Activated CD4-positive, alpha-beta T cell treated with anti-CD3 and anti-CD28 coated beads, Interleukin-2, amount 10 ng/mL, durations not matched to agents 7 days and 5 days (primary cell): Measurements from ENCODE around the gene COX7B. TPM values are rescaled to one million over a fixed set of nuclear protein-coding genes. Genes with fewer than 3 reads are reported as not detected.
"Not testable (repeated sequence)": the region's sequence is repeated elsewhere in the genome, so short reads cannot be mapped to it uniquely, and the experiment has no call there.

Experiments
- CTCF ChIA-PET: fragments of 350-600 bp; sonication (Branson Sonifier 250); formaldehyde crosslinking; loops from one replicate; lab custom pipeline; 2021; ENCODE audit warnings: antibody characterized with exemption; lab: Charles Lee
- POLR2A ChIA-PET: fragments of 350-600 bp; sonication (Branson Sonifier 250); formaldehyde crosslinking; loops from one replicate; lab custom pipeline; 2021; ENCODE audit warnings: antibody characterized with exemption; lab: Charles Lee
- DNase-seq: peaks from one replicate; pipeline ENCODE4 v3.0.0-alpha.2; 2020
- H3K27ac Mint-ChIP-seq: one replicate; pipeline ENCODE4 v1.8.0; 2021; ENCODE audit warnings: mild to moderate bottlenecking, moderate library complexity, mixed read lengths
- H3K27me3 Mint-ChIP-seq: one replicate; pipeline ENCODE4 v1.8.0; 2021; ENCODE audit warnings: mixed read lengths
- H3K36me3 Mint-ChIP-seq: one replicate; pipeline ENCODE4 v1.8.0; 2021; ENCODE audit warnings: low read depth, mixed read lengths
- H3K4me1 Mint-ChIP-seq: one replicate; pipeline ENCODE4 v1.8.0; 2021; ENCODE audit warnings: mixed read lengths
- H3K4me3 Mint-ChIP-seq: one replicate; pipeline ENCODE4 v1.8.0; 2021; ENCODE audit warnings: mild to moderate bottlenecking, moderate library complexity, mixed read lengths
- H3K9me3 Mint-ChIP-seq: one replicate; pipeline ENCODE4 v1.8.0; 2021; ENCODE audit warnings: mixed read lengths
- total RNA-seq, 2 experiments: library from RNA; stranded (reverse); gene quantifications; one replicate each; pipeline ENCODE4 v1.2.3, GENCODE V29; 2021

COX7B gene
- total RNA-seq: 100 to 1,000 TPM; 244 to 298 TPM

GRCh38 chrX:77899081-77899828 lies at the start of gene COX7B:
Gene COX7B, plus strand, starts transcription at chrX:77899468. Its CDS starts 86 bp downstream, at chrX:77899554.
- ChIA-PET POLR2A (interaction anchor here (0.6 kb wide), 1 partner anchor 1289 kb away, joined by 3 read pairs; no protein-coding TSS in a partner anchor), CTCF (interaction anchor here (0.6 to 3.9 kb wide), 9 partner anchors 12 to 451 kb away, joined by 3 to 44 read pairs (median 5); partner anchors contain the start of gene ATP7A)
- H3K9me3 Mint-ChIP-seq: no peaks in the 10 kb centered on the region
- H3K27me3 Mint-ChIP-seq: no peaks in the 10 kb centered on the region
- peak within 1 kb of the TSS; percentile 94 for H3K27ac Mint-ChIP-seq
- peak within 1 kb of the TSS; percentile 90 for H3K4me3 Mint-ChIP-seq
- H3K36me3 Mint-ChIP-seq: peaks cover 20% of the 10 kb centered on the region
- peaks cover 22% of the 10 kb centered on the region for H3K4me1 Mint-ChIP-seq
- DNase-seq: peak; percentile 83

DNA sequence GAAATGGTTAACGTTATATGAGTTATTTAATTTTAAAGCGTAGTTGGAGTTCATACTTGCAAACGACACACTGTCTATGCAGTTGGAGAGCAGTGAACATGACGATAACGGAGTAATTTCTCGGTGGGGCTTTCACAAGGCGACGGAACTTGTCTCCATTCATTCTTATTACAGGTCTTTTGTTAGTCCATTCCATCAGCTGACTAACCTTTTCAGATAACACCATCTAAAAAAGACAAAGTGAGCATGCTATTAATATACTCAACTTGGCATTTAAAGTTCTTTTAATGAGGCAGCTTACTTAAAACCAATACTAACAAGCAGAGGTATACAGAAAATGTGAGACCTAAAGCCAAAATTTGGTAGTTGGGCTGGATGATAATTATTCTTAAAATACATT lies 23.9 kb upstream of the COX7B start:
- POLR2A ChIA-PET: no interaction called here
- H3K4me3 Mint-ChIP-seq: no peak overlapping the region
- H3K4me1 Mint-ChIP-seq: peaks cover 4% of the 10 kb centered on the region
- H3K9me3 Mint-ChIP-seq: no peaks in the 10 kb centered on the region
- no peaks in the 10 kb centered on the region for H3K27me3 Mint-ChIP-seq
- no peak overlapping the region for H3K27ac Mint-ChIP-seq
- no peak for DNase-seq
- H3K36me3 Mint-ChIP-seq: peaks cover 17% of the 10 kb centered on the region
- CTCF ChIA-PET: no interaction called here

GRCh38 chrX:77881418-77881817 lies 17.9 kb upstream of the COX7B start:
- H3K27ac Mint-ChIP-seq, H3K36me3 Mint-ChIP-seq, DNase-seq, H3K9me3 Mint-ChIP-seq, H3K4me1 Mint-ChIP-seq, H3K4me3 Mint-ChIP-seq, CTCF ChIA-PET, H3K27me3 Mint-ChIP-seq, POLR2A ChIA-PET: not testable (repeated sequence)

- Mint-ChIP-seq H3K4me3 (peak overlapping the region; percentile 95), H3K4me1 (peaks cover 22% of the 10 kb centered on the region), H3K9me3 (no peaks in the 10 kb centered on the region), H3K27ac (peak overlapping the region; percentile 48), H3K27me3 (no peaks in the 10 kb centered on the region), H3K36me3 (peaks cover 14% of the 10 kb centered on the region)
- ChIA-PET POLR2A (no interaction called here), CTCF (interaction anchor here (0.7 kb wide), 1 partner anchor 19 kb away, joined by 3 read pairs; no protein-coding TSS in a partner anchor)
- DNase-seq: no peak
Observed at GRCh38 chrX:77892887-77893286, 6.4 kb upstream of the COX7B start.

DNA sequence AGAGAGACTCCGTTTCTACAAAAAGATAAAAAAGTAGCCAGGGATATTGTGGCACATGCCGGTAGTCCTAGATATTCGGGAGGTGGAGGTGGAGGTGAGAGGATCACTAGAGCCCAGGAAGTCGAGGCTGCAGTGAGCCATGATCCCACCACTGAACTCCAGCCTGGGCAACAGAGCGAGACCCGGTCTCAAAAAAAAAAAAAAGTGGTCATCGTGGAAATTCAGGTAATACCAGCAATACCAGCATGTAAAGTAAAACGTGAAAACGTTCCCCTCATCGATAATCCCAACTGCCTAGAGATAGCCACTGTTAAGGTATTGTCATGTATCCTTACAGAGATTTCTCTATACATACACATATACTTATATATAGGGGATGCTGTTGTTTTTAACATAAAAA lies 5.6 kb upstream of the COX7B start:
- peaks cover 22% of the 10 kb centered on the region for H3K4me1 Mint-ChIP-seq
- no peak for DNase-seq

DNA sequence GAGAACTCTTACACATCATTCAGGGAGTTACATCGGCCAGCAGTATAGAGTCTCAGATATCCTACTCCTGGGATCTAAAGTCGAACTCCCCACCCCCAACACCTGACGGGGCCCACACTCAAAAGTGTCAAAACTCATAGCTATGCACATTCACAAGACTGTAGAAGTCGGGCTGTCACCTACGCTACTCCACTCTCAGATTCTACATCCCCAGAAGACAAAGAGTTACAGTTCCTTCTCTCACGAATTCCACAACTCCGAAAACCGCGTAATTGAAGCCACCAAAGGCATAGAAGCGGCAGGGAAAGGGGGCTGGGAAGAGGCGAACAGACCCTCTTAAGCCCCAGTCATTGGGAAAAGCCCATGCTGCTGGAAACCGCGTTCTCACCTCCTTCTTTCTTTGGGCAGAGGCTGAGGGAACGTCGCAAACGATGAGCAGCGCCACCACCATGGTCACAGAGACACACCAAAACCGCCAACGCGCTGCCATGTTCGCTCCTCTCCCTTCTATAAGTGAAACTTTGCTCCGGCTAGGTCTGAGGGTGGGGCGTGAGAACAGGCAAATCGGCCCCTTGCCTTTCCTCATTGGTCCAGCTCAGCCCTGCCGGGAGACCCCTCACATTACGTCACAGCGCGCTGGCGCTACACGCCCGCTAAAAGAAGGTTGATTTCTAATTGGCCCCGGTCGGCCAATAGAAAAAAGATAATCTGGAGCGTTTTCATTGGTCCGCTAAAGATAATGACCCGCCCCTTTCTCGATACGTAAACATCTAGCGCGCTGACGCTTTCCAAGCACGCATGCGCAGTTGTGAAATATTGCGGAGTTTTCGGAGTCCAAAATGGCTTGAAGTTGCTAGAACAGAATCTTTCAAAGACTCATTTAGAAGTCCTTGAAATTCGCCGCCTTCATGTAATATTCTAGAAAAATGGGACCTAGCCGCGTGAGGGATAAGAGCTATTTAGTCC lies 4.1 kb upstream of the COX7B start, which contains the start of gene MAGT1:
Gene MAGT1 (minus strand): TSS at position 515 of the 966 bp plus-strand sequence. CDS start 25 bp downstream, at position 490.
- ChIA-PET POLR2A (no interaction called here), CTCF (interaction anchor here (0.7 to 2.2 kb wide), 2 partner anchors 9 to 10 kb away, joined by 3 to 6 read pairs; no protein-coding TSS in a partner anchor)
- DNase-seq: peak; percentile 94
- Mint-ChIP-seq H3K27me3 (no peaks in the 10 kb centered on the region), H3K4me1 (peaks cover 23% of the 10 kb centered on the region), H3K36me3 (peaks cover 9% of the 10 kb centered on the region), H3K9me3 (no peaks in the 10 kb centered on the region), H3K4me3 (peak within 1 kb of the TSS; percentile 95), H3K27ac (peak within 1 kb of the TSS; percentile 100)

More for the DNA sequence above, 5.6 kb upstream of the COX7B start:
- Mint-ChIP-seq H3K27me3 (no peaks in the 10 kb centered on the region), H3K4me3 (peak overlapping the region; percentile 95), H3K9me3 (no peaks in the 10 kb centered on the region), H3K36me3 (peaks cover 14% of the 10 kb centered on the region), H3K27ac (peak overlapping the region; percentile 71)
- ChIA-PET CTCF (interaction anchor here (0.6 to 0.8 kb wide), 3 partner anchors 9 to 131 kb away, joined by 3 to 4 read pairs (median 4); no protein-coding TSS in a partner anchor), POLR2A (interaction anchor here (0.6 kb wide), 1 partner anchor 109 kb away, joined by 5 read pairs; no protein-coding TSS in a partner anchor)

DNA sequence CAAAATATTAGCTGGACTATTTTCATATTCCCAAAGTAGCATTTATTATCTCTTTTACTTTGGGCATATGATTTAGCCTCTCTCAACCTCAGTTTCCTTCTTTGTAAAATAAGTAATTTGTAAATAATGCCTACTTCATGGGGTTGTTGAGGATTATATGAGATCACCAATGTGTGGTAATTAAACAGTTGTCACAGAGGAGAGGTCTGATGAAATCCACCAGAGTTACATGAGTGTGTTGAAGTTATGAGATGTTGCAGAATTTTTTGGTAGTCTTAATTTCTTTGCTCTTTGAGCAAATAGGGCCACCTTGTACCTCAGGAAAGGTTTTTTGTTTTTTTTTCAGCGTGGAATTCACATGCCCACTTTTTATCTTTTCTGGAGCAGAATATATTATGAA lies 1.4 kb downstream of the COX7B start:
- Mint-ChIP-seq H3K4me1 (peaks cover 21% of the 10 kb centered on the region), H3K9me3 (no peaks in the 10 kb centered on the region), H3K36me3 (peaks cover 27% of the 10 kb centered on the region), H3K4me3 (peak overlapping the region; percentile 90), H3K27ac (peak overlapping the region; percentile 64), H3K27me3 (no peaks in the 10 kb centered on the region)
- DNase-seq: no peak
- POLR2A ChIA-PET: no interaction called here
- CTCF ChIA-PET: interaction anchor here (0.7 to 3.9 kb wide), 3 partner anchors 11 to 1045 kb away, joined by 4 to 44 read pairs (median 9); partner anchors contain the start of gene ATP7A

GRCh38 chrX:77901506-77901905 lies 2.2 kb downstream of the COX7B start:
- POLR2A ChIA-PET: interaction anchor here (0.5 kb wide), 1 partner anchor 219 kb away, joined by 3 read pairs; no protein-coding TSS in a partner anchor
- CTCF ChIA-PET: interaction anchor here (0.6 to 3.9 kb wide), 2 partner anchors 10 to 1732 kb away, joined by 3 to 44 read pairs; partner anchors contain the start of gene ATP7A
- no peaks in the 10 kb centered on the region for H3K9me3 Mint-ChIP-seq

GRCh38 chrX:77910108-77910840 lies 11.0 kb downstream of the COX7B start, which contains the start of gene ATP7A:
Gene ATP7A, plus strand, starts transcription at chrX:77910693. Its CDS starts 60,949 bp downstream, at chrX:77971642.
- POLR2A ChIA-PET: no interaction called here
- peak within 1 kb of the TSS; percentile 97 for H3K4me3 Mint-ChIP-seq
- DNase-seq: peak; percentile 92
- H3K9me3 Mint-ChIP-seq: no peaks in the 10 kb centered on the region
- H3K36me3 Mint-ChIP-seq: peaks cover 4% of the 10 kb centered on the region
- CTCF ChIA-PET: interaction anchor here (0.8 to 6.3 kb wide), 7 partner anchors 10 to 189 kb away, joined by 3 to 44 read pairs (median 3); partner anchors contain the start of gene COX7B
- H3K4me1 Mint-ChIP-seq: peaks cover 16% of the 10 kb centered on the region
- no peaks in the 10 kb centered on the region for H3K27me3 Mint-ChIP-seq
- H3K27ac Mint-ChIP-seq: peak within 1 kb of the TSS; percentile 98

More at GRCh38 chrX:77901506-77901905, 2.2 kb downstream of the COX7B start:
- Mint-ChIP-seq H3K4me3 (peak overlapping the region; percentile 47), H3K27me3 (no peaks in the 10 kb centered on the region), H3K36me3 (peaks cover 27% of the 10 kb centered on the region), H3K27ac (peak overlapping the region; percentile 66), H3K4me1 (peaks cover 20% of the 10 kb centered on the region)
- DNase-seq: no peak

- DNase-seq: no peak
- Mint-ChIP-seq H3K4me3 (peak overlapping the region; percentile 61), H3K36me3 (peaks cover 3% of the 10 kb centered on the region), H3K4me1 (peaks cover 24% of the 10 kb centered on the region), H3K27ac (peak overlapping the region; percentile 91), H3K9me3 (no peaks in the 10 kb centered on the region), H3K27me3 (no peaks in the 10 kb centered on the region)
- ChIA-PET CTCF (interaction anchor here (1.6 kb wide), 1 partner anchor 18 kb away, joined by 9 read pairs; the partner anchor contains the start of gene COX7B), POLR2A (no interaction called here)
Observed at GRCh38 chrX:77917294-77917933, 18.1 kb downstream of the COX7B start.

- ChIA-PET POLR2A (no interaction called here), CTCF (interaction anchor here (0.7 to 1.6 kb wide), 2 partner anchors 19 to 1219 kb away, joined by 3 to 9 read pairs; partner anchors contain the start of gene COX7B)
- H3K9me3 Mint-ChIP-seq: no peaks in the 10 kb centered on the region
Observed at GRCh38 chrX:77918568-77918967, 19.3 kb downstream of the COX7B start.

More at GRCh38 chrX:77918568-77918967, 19.3 kb downstream of the COX7B start:
- Mint-ChIP-seq H3K4me1 (peaks cover 15% of the 10 kb centered on the region), H3K4me3 (no peak overlapping the region), H3K27ac (no peak overlapping the region), H3K36me3 (peaks cover 3% of the 10 kb centered on the region), H3K27me3 (no peaks in the 10 kb centered on the region)
- DNase-seq: no peak
